GM19467 (cell line): ENCODE measurements around the gene ATP11A.
"Not testable (repeated sequence)": the region's sequence is repeated elsewhere in the genome, so short reads cannot be mapped to it uniquely, and the experiment has no call there.

Source experiments
- ATAC-seq: cut with Tn5 transposase; IDR thresholded peaks from one replicate; pipeline ENCODE4 v1.9.1; 2021; ENCODE audit warnings: mild to moderate bottlenecking, moderate library complexity; ENCODE audit not compliant: unreplicated experiment

Gene ATP11A

GRCh38 chr13:112873851-112874750, 184.3 kb downstream of the ATP11A start:
- peak; percentile 84 for ATAC-seq

GRCh38 chr13:112874751-112875300, 185.0 kb downstream of the ATP11A start:
- ATAC-seq: no peak

- ATAC-seq: no peak
Measured at GRCh38 chr13:112875627-112876026, 185.8 kb downstream of the ATP11A start.

GRCh38 chr13:112876305-112877000, 186.6 kb downstream of the ATP11A start:
- no peak for ATAC-seq

GRCh38 chr13:112877066-112877465, 187.2 kb downstream of the ATP11A start:
- ATAC-seq: no peak

GRCh38 chr13:112877539-112877938, 187.7 kb downstream of the ATP11A start:
- no peak for ATAC-seq

- ATAC-seq: no peak
Measured at GRCh38 chr13:112877976-112878955, 188.4 kb downstream of the ATP11A start.

- ATAC-seq: no peak
Measured at GRCh38 chr13:112879283-112879833, 189.5 kb downstream of the ATP11A start.

GRCh38 chr13:112880221-112880641, 190.4 kb downstream of the ATP11A start:
- no peak for ATAC-seq

- no peak for ATAC-seq
Measured at GRCh38 chr13:112880976-112881540, 191.2 kb downstream of the ATP11A start.

- no peak for ATAC-seq
Measured at GRCh38 chr13:112881656-112882554, 192.1 kb downstream of the ATP11A start.

- no peak for ATAC-seq
Measured at GRCh38 chr13:112882555-112883024, 192.8 kb downstream of the ATP11A start.

GRCh38 chr13:112883241-112883945, 193.6 kb downstream of the ATP11A start:
- no peak for ATAC-seq

GRCh38 chr13:112884700-112885099, 194.9 kb downstream of the ATP11A start:
- ATAC-seq: not testable (repeated sequence)

GRCh38 chr13:112885242-112885781, 195.5 kb downstream of the ATP11A start:
- no peak for ATAC-seq

- no peak for ATAC-seq
Measured at GRCh38 chr13:112885782-112886268, 196.0 kb downstream of the ATP11A start.

GRCh38 chr13:112887151-112887550, 197.3 kb downstream of the ATP11A start:
- no peak for ATAC-seq

- no peak for ATAC-seq
Measured at GRCh38 chr13:112887557-112887991, 197.7 kb downstream of the ATP11A start.
